Measurements from ENCODE around the gene SUMF1.

SUMF1 gene

DNA sequence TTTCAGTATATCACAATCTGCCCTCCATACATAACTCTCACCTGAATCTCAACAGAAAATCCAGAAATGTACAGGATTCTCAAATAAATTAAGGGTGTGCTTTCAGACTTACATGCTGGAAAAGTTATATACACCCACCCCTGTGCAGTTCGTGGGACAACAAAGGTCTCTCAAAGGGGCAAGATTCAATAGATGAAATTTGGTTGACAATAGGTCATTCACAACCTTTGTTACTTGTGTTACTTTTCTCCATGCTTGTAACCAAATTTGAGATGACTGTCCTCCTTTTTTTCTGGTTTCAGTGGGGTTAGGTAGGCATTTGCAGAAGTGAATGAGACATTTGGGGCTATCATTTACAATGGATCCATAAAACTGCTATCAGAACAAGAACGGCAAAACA, 91.2 kb downstream of the SUMF1 start:
- DNase-seq: no peak

- DNase-seq: no peak
These were observed 93.4 kb downstream of the SUMF1 start for GRCh38 chr3:4373669-4374068.

DNA sequence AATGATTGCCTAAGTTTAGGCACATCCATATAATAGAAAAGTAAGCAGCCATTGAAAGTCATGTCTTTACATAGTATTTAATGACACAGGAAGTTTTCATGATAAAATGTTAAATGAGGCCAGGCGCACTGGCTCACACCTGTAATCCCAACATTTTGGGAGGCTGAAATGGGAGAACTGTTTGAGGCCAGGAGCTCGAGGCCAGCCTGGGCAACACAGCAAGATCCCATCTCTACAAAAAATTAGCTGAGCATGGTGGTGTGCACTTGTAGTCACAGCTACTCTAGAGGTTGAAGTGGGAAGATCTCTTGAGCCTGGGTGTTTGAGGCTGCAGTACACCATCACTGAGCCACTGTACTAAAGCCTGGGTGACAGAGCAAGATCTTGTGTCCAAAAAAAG, 104.5 kb downstream of the SUMF1 start:
- no peak for DNase-seq

GRCh38 chr3:4360817-4361216, 106.3 kb downstream of the SUMF1 start:
- DNase-seq: no peak

GRCh38 chr3:4359805-4360502, 107.1 kb downstream of the SUMF1 start:
- no peak for DNase-seq

- no peak for DNase-seq
These were observed 108.8 kb downstream of the SUMF1 start for GRCh38 chr3:4358273-4358672.

DNA sequence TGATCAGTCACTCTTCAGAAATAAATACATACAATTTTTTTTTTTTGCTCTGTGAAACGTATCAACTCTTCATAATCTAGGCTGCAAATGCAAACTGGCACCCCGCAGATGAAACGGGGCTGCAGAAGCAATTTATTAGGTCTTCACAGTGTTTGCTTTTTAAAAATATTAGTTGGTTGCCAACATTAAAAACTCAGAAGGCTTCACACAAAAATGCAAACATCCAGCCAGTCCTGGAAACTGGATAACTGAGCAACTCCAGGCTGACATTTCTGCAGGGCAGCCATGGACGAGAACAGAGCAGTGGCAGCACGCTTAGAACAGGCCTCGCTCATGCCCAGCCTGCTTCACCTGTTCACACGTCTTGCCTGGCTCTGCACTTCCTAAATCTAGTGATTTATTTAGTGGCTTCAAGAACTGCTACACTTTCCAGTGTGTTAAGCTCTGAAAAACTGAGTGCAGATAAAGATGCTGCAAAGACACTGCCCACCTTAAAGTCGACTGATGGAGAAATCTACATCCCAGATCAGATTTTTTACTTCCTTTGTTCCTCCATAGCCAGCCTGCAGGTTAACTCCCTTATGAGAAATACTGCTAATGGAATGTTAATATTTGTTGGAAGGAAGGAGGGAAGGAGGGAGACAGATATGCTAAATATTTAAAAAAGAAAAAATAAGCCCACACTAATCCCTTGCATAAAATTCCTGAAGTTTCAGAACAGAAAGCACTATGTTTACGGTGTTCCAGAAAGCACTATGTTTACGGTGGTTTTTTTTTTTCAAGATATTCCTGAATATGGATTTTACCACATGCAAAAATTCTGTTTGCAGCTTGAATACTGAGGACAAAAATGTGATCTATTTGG, 110.3 kb downstream of the SUMF1 start:
- no peak for DNase-seq

DNA sequence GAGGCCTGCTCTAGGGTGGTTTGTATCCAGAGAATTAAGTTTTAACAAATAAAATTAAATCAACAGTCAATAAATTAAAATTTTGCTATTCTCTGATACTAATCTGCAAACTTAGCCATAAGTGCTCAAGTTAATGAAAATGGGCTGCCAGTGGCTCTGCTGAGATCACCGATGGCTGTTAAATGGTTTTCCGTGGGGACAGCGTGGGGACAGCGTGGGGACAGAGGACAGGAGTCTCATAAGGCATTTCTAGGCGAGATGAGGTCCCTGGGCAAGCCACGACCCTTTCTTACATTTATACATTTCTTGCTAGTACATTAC, 110.9 kb downstream of the SUMF1 start:
- DNase-seq: no peak

DNA sequence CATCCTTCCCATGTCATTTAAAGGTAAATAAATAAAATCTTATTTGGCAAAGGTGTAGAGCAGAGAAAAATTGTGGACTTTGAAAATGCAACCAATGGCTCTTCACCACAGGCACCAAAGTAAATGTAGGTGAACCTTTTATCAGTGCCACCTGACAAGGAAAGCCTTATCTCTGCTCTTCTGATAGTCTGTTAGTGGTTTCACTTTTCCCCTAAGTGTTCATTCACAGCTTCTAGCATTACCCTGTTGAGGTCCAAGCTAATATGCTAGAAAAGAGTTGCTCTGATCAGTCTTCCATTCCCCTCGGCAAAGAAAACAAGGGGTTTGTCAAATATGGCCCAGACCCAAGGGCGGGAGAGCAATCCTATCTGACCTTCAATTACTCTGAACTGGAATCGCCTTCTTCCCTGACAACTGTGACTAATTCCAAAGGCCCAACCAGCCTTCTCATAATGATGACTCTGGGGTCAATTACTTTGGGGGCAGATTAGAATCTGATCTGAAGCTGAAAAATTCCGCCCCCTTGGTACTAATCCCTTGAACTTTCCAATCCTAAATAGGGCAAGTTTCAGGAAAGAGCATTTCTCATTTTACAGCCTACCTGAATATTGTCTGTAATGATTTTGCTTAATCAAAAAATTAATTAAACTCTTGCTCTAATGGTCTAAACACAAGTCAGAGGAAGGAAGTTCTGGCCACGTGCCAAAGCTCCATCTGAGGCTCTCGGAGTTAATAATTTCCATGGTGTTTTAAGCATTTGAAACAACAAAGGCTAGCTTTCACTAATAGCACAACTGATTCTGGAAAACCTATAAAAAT, 111.5 kb downstream of the SUMF1 start:
- DNase-seq: peak; percentile 0

GRCh38 chr3:4351872-4352271, 115.2 kb downstream of the SUMF1 start:
- no peak for DNase-seq

DNA sequence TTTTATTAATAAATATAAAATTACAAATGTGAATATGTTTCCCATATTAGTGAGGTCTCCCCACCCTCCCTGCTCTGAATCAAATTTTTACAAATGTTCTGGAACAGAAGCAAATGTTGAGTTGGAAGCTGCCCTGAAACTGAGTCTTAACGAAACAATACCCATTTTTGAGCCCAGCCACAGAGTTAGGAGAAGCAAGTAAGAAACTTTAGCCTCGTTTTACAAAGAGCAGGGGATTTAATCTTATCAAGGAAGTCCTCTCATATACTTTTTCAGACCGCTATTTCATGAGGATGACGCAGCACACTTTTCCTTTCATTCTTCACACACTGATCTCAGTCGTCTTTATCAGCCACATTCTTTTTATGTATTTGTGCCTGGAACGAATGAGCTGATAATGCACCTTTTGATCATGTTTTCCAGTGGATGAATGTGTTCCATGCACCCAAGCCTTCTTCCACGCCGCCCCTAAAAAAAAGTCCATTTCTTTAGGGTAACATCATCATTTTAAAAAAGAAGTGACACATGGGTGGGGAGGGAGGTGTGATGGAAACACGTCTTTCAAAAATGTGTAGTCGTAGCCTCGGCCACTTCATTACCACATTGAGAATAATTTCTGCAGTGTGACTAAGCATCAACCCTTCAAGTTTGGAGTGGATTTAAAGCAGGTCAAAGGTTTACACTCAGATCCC, 115.8 kb downstream of the SUMF1 start:
- no peak for DNase-seq

- DNase-seq: peak; percentile 37
These were observed 116.3 kb downstream of the SUMF1 start for GRCh38 chr3:4350789-4351163.

GRCh38 chr3:4343258-4343657, 123.8 kb downstream of the SUMF1 start:
- DNase-seq: peak; percentile 28

- no peak for DNase-seq
These were observed 125.8 kb downstream of the SUMF1 start for GRCh38 chr3:4341336-4341675.

DNA sequence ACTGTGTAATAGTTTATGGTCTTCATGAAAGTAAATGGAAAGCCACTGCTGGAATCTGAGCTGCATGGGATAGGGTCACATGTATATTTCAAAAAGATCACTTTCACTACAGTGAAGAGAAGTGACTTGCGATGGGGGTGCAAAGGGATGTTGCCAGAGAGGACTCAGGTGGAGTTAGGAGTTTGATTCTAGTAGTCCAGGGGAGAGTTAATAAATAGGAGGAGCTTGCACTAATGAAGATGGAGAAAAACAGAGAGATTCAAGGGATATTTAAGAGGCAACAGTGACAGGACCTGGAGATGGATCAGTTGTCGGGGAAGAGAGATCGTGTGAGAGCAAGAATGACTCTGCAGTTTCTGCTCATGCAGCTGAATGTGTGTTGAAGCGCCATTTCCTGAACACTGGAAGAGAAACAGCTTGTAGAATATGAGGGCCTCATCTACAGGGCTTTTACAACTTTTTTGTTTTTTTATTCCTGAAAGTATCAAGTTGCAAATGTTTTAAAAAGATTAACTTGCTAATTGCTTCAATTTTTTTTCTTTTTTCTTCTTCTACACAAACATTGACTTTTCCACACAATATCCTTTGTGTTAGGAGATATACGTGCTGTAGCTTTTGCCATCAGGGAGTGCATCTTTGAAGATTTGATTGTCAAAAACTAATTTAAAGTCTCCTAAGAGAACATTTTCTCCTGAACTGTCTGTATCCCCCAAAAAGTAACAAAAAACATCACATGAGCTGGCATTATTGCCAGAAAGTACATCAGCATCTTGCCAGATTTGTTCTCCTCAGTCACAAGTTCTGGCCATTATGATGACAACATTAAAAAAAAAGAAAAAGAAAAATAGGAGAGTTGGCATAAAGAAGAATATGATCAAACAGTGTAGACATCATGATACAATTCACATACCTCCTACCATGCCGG, 126.4 kb downstream of the SUMF1 start:
- no peak for DNase-seq

DNA sequence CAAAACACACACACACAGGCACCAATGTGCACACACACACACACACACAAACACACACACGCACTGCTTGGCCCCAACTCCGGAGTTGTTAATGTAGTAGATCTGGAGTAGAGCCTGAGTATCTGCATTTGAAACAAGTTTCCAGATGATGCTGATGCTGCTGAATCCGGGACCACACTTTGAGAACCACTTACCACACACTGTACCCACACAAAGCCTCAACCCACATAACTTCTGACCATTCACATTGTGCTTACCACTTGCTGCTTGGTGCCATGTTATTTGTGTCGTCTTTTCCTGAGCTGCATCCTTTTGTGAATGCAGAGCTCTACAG, 127.0 kb downstream of the SUMF1 start:
- DNase-seq: no peak

GRCh38 chr3:4338751-4339150, 128.3 kb downstream of the SUMF1 start:
- DNase-seq: no peak

GRCh38 chr3:4336850-4337546, 130.1 kb downstream of the SUMF1 start:
- no peak for DNase-seq

DNA sequence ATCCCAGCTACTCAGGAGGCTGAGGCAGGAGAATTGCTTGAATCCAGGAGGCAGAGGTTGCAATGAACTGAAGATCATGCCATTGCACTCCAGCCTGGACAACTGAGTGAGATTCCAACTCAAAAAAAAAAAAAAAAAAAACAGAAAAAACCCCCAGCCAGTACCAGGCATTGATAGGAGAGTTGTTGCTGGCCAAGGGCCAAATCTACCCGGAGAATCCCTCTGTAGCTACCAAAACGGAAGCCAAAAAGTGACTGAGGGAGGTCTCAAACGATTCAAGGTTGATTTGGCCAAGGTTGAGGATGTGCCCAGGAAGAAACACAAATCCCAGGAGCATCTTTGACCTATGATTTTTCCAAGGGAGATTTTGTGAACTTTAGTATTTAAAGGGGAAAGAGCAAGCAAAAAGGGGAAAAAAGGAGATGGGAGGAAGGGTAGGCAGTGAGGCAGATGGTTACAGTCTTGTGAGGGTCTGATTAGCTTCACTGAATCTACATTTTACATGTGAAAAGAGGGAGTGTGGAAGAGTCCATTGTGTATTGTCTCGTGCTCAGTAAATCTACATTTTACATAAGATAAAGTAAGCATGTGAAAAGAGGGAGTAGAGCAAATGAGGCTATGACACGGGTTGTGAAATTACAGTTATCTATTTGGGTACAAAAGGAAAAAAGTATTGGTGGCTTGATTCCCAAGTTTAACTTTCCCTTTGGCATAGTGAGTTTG, 131.1 kb downstream of the SUMF1 start:
- DNase-seq: no peak

GRCh38 chr3:4334548-4334947, 132.5 kb downstream of the SUMF1 start:
- no peak for DNase-seq

DNA sequence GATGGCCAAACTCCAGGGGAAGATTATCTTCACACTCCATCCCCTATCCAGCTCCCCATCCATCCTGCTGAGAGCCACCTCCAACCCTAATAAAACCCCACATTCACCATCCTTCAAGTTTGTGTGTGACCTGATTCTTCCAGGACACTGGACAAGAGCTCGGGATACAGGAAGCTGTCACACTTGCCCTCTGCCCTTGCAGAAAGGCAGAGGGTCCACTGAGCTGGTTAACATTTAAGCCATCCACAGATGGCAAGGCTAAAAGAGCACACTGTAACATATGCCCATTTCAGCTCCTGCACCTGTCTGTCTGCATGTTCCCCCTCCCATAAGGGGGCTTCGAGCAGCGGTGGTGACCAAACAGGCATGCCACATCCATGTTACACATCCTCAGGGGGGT, 134.1 kb downstream of the SUMF1 start:
- no peak for DNase-seq

Measured in NCI-H69 (cell line).